Fibroblast of skin of right biceps (primary cell): ENCODE measurements around the gene CMTR1.
"Not testable (repeated sequence)": the region's sequence is repeated elsewhere in the genome, so short reads cannot be mapped to it uniquely, and the experiment has no call there.

ENCODE experiments used
- DNase-seq: peaks from one replicate; pipeline ENCODE4 v3.0.0-alpha.2; 2013

The CMTR1 gene

DNA sequence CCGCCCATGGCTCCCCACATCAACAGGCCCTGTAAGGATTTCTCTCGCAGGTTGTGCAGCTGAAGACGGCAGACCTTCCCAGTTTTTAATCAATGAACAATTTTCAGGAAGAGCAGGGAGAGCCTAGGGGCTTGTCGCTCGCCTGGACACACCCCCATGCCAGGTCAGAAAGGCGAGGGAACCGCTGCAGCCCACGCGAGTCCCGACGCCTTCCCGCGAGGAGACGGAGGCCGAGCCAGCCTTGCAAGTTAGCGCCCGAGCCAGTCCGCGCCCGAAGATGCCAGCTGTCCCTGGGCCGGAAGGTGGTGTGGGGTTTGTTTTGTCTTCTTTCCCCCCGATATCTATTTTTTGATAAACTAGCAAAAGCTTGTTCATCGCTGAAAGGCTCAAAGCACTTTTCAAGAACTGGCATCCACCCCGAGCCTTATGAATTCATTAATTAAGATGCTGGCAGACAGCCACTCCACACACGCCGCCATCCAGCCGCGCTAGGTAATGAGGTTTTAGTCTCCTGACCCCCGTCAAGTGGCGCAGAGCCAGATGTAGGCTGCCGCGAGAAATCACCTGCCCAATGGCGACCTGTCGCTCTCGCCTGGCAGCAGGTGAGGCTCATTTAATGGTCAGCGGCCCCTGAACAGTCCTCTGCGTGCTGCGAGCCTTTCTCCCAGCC, 60.1 kb downstream of the CMTR1 start:
- DNase-seq: no peak

GRCh38 chr6:37493661-37493995, 60.6 kb downstream of the CMTR1 start:
- no peak for DNase-seq

DNA sequence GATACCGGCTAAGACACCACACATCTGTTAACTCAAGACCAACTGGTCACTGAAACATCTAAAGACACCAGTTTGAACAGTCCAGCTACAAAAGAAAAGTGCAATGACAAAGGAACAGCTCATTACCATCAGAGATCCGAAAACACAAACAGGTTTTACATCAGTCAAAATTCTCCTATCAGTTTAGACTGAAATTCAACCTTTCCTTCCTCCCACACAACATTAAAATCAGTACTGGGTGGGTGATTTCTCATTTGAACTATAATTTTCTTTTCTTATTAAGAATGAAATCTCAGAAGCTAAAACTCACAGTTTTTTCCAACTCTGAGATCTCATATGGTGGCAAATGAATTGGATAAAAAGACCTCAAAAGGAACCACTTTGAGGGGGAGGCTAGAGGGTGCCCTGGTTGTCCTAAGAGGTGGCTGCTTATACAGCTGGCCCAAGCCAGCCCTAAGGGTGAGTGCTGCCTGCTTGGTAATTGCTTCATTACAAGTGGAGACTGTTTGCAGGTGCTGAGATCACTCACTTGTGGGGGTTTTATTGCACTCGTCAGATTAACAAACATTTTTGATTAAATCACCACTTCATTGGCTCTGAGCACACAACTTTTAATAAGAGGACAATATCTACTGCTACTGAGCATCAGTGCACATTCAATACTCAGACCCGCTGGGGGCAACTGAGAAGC, 62.4 kb downstream of the CMTR1 start:
- DNase-seq: no peak

- no peak for DNase-seq
Measured at GRCh38 chr6:37496951-37497885, 64.2 kb downstream of the CMTR1 start.

DNA sequence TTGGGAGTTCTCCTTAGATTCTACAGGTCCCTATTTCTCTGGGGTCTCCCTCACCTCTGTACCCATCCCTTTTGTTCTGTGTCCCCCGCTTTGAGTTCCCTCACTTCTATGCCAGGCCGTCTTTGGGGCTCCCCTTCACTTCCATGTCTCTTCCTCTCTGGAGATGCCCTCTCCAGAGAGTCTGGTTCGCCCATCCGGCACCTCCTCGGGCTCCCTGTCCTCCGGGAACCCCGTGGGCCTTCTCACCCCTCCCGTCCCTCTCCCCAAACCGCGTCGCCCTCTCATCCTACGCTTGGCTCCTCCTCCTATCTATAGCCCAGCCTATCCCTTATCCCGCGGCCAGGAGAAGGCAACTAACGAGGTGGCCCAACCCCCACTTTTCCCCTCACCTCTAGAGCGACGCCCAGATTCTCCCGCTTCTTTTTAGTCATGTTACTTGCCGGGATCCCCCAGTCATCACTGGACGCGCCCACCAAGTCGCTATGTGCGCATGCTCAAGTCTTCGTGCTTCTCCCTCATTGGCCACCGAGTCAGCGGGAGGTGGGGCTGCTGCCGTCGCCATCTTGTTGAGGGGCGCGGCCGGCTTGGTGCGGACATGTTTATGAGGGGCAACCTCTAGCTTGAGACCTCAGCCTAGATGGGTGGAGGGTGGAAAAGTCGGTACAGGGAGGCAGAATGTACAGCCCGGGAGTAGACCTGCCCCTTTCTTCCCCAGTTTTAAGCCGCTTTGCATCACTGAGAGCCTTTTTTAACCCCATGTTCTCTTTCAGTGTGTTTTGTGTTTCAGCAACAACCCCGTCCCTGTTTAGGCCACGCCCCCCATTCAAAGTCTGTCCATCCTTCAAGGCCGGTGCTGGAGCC, 66.6 kb downstream of the CMTR1 start, which contains the start of gene CCDC167:
TSS of gene CCDC167 (minus strand) at position 461 of the 861 bp plus-strand sequence. CDS start at position 431, 30 bp downstream.
- DNase-seq: peak; percentile 99

- DNase-seq: no peak
Measured at GRCh38 chr6:37500294-37500608, 67.2 kb downstream of the CMTR1 start.

DNA sequence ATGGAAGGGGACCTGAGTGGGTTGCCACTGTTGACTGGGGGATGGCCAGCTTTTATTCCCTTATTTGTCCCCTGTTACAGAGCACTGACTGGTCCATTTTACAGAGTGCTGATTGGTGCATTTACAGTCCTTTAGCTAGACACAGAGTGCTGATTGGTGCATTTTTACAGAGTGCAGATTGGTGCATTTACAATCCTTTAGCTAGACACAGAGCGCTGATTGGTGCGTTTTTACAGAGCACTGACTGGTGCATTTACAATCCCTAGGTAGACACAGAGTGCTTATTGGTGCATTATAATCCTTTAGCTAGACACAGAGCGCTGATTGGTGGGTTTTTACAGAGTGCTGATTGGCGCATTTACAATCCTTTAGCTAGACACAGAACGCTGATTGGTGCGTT, 67.9 kb downstream of the CMTR1 start:
- DNase-seq: not testable (repeated sequence)

DNA sequence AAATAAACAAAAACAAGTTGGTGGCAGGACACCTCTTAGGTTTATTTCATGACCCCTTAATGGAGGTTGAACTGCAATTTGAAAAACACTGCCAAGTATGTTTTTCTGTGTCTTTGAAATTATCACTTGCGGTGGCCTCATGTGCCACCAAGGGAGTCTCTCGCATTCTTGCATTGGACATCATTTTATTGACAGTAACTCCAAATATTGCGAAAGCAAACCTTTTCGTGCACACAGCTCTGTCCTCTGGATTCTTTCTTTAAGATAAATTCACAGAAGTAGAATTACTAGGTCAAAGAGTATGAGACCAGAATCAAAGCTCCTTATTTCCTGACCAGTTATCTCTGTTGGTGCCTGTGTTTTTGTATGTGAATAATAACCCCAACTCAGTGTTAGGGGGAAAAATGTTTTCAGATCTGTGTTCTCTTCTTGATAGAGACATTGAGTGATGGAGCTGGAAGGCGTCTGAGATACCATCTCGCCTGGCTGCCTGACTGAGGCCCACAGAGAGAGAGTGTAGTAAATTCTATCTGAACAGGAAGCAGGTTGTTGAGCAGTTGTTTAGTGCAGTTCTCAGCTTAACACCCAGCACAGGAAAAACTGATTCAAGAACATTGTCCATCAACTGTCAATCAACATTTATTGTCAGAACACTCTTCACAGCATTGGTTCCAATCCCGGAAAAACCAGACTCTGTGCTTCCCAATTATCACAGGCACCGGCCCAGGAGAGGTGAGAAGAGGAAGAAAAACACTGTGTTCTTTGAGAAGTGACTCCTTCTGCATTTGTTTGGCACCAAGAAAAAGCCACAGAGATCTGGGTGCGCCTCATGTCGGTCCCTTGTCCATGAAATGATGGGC, 68.8 kb downstream of the CMTR1 start:
- no peak for DNase-seq

DNA sequence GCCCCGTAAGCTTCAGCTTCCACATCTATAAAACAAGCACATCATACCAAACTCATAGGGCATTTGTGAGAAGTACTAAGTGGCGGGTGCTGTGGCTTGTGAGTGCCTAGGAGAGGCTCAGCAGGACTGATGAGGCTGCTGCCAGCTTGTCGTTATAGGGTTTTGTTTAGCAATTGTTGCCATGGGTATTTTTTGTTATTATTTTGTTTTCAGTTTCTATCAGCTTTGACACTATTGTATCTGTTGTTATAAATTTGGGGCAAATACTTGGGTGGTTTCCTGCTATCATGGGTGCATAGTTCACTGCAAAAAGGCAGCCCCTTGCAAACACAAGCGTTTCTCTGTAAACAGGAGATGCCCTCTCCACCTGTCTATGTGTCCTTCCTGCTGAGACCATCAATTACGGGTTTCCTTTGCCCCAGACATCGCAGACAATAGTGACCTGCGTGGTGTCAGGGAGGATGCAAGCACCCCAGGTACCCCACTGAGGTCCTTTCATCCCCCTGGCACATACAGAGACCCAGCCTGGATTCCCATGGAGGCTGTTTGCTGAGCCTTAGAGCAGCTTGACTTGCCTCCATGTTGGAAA, 69.8 kb downstream of the CMTR1 start:
- no peak for DNase-seq

DNA sequence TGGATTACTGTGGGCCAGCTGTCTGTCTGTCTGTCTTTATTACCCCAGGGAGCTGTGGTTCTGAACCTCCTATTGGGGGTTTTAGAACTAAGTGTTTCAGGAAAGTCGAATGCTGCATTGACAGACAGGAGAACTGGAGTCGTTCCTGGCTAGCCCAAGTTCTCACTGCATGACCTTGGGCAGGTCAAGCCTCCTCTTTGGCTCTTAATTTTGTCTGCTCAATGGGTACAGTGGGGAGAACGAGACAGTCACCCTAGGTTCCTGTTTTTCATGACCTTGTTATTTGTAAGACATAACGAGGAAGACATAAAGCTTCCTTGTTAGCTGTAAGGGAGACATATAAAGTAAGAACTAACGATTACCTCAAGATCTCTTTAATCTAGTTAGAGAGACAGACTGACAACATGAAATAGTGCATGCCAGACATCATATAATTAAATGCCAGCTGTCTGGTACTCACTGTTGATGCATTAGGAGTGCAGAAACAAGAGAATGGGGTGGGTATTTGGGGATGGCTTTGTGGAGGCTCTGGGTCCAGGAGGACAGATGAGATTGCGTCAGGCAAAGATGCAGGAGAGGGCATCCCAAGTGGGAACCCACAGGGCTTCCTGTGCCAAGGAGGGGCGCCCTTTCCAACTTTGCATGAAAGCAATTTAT, 70.4 kb downstream of the CMTR1 start:
- no peak for DNase-seq

DNA sequence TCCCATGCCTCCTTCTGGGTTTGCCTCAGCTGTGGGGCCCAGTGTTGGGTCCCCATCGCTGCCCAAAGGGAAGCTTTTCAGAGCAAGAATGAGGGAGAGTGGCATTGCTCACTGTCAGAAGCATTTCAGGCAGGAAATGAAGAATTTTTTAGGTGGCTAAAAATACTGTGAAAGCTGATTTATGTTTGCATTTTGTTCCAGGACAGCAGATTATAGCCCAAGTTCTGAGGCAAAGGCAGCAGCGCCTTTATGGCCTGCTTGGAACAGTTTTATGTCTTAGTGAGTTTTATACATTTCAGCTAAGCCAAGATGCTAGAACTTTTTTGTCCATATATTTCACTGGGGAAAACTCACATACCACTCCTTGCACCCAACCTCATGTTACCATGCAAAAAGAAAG, 71.0 kb downstream of the CMTR1 start:
- no peak for DNase-seq

DNA sequence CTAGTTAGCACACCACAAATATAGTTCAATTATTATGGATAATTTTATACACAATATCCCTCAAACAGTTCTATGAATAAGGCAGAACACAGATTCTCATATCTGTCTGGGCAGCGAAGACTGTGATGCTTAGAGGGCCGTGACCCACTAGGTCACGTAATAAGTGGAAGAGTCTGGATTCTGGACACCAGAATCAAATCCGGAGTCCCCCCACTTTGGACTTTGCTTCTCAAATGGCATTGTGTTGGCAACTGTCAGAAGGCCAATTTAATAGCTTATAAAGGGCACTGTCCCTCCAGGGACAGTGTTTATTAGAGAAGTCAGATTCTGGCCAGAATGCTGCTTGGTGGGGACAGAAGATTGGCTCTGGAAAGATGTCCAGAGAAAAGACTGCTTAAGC, 73.5 kb downstream of the CMTR1 start:
- no peak for DNase-seq

- no peak for DNase-seq
Measured at GRCh38 chr6:37507077-37507476, 74.1 kb downstream of the CMTR1 start.

DNA sequence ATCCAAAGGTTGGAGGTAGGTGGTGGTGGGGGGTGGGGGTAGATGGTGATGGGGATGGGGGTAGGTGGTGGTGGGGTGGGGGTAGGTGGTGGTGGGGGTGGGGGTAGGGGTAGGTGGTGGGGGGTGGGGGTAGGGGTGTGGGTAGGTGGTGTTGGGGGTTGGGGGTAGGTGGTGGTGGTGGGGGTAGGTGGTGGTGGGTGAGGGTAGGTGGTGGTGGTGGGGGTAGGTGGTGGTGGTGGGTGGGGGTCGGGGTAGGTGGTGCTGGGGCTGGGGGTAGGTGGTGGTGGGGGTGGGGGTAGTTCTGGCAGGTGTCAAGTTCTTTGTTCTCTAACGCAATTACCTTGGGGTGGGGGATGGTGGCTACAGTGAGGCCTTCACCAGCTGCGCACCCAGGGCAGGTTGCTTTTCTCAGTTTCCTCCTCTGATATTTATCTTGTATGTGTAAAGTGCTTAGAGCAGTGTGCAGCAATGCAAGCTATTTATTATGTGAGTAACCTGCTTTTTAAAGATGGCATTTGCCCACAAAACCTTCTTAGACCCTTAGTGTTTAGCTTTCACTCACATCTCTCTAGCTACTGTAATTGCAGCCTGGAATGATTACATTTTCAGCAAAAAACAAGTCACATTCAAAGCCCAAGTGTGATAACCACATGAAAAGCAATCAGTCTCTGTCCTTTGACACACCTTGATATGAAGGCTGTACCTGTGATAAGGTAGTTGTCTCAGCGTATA, 74.8 kb downstream of the CMTR1 start:
- DNase-seq: no peak

GRCh38 chr6:37511201-37511600, 78.2 kb downstream of the CMTR1 start:
- DNase-seq: no peak

DNA sequence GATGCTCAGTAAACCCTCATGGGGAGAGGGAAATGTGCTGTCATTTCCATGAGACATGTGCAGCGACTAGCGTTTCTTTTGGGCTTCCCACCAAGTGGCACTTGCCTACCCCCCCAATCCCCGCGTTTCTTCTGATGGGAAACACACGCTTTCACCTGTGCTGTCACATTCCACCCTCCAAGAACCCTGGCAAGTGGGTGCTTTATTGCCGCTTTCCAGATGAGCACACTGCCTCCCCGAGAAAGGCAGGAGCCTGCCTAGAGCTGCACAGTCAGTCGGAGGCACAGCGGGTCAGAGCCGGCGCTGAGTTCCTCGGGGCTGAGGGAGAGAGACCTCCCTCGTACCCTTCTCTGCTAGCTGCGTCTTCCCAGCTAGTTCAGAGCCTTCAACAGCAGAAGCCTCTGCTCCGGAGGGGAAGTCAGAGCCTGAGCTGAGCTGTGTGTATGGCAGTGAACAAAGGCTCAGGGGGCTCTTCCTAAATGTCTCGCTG, 78.9 kb downstream of the CMTR1 start:
- DNase-seq: no peak

- no peak for DNase-seq
Measured at GRCh38 chr6:37512400-37513011, 79.5 kb downstream of the CMTR1 start.

DNA sequence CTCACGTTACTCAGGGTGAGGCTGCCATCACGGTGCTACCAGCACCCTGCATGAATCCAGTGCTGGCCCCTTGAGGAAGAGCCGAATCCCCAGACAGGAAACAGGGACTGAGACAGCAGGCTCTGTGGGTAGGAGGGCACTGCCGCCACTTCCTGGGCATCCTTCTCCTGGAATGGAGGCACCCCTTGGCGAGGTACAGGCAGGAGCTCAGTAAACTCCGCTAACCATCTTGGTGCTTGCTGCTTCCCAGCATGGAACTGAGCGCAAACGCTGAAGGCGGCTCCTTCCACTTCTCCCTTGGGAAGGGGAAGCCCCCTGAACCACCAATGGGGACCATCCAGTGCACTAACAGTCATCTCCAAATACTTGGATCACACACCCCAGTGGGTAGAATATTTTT, 80.1 kb downstream of the CMTR1 start:
- no peak for DNase-seq

- DNase-seq: no peak
Measured at GRCh38 chr6:37513576-37513975, 80.6 kb downstream of the CMTR1 start.
